Endometrial microvascular endothelial cells (primary cell): ENCODE data around the gene KIF24. TPM values are rescaled to one million over a fixed set of nuclear protein-coding genes. Genes with fewer than 3 reads are reported as not detected.
"Not testable (repeated sequence)": the region's sequence is repeated elsewhere in the genome, so short reads cannot be mapped to it uniquely, and the experiment has no call there.

ENCODE experiments used
- in situ Hi-C: cut with HindIII; loops from 2 replicates; pipeline ENCODE4 v1.10.0; 2017; ENCODE audit warnings: low sequenced_read_pairs, low pct_unique_long_range_greater_than_20kb; ENCODE audit errors: inconsistent ontology term
- total RNA-seq: library from RNA; depleted of rRNA; stranded (reverse); fragments of >200 nt; gene quantifications from one replicate; pipeline ENCODE4 v1.2.3, GENCODE V29; 2015; ENCODE audit errors: inconsistent ontology term

KIF24 gene
- 3.7 TPM for total RNA-seq

- in situ Hi-C loops = no loop called here
These were observed at the start of gene KIF24, which contains the start of gene NUDT2 for GRCh38 chr9:34328987-34329832. TSS of gene KIF24 (minus strand) at chr9:34329268. CDS start at chr9:34311346, 17,922 bp downstream. TSS of gene NUDT2 (plus strand) at chr9:34329569. CDS start at chr9:34339040, 9,471 bp downstream.

- in situ Hi-C loops = no loop called here
These were observed 49.5 kb upstream of the KIF24 start for GRCh38 chr9:34378376-34379060.

GRCh38 chr9:34377404-34377746, 48.3 kb upstream of the KIF24 start:
- in situ Hi-C loops = no loop called here

- in situ Hi-C loops = no loop called here
These were observed 47.7 kb upstream of the KIF24 start, which contains the start of gene MYORG for GRCh38 chr9:34376596-34377403. TSS of gene MYORG (minus strand) at chr9:34376898. CDS start at chr9:34372943, 3,955 bp downstream.

GRCh38 chr9:34375901-34376595, 47.0 kb upstream of the KIF24 start:
- in situ Hi-C loops = no loop called here

GRCh38 chr9:34374905-34375552, 46.0 kb upstream of the KIF24 start:
- in situ Hi-C loops = no loop called here

- in situ Hi-C loops = no loop called here
These were observed 45.3 kb upstream of the KIF24 start for GRCh38 chr9:34374339-34374738.

GRCh38 chr9:34373749-34374148, 44.7 kb upstream of the KIF24 start:
- in situ Hi-C loops = no loop called here

GRCh38 chr9:34372467-34373011, 43.5 kb upstream of the KIF24 start:
- in situ Hi-C loops = no loop called here

- in situ Hi-C loops = no loop called here
These were observed 42.9 kb upstream of the KIF24 start for GRCh38 chr9:34371886-34372466.

- in situ Hi-C loops = no loop called here
These were observed 42.2 kb upstream of the KIF24 start for GRCh38 chr9:34370970-34371880.

GRCh38 chr9:34370335-34370969, 41.4 kb upstream of the KIF24 start:
- in situ Hi-C loops = no loop called here

- in situ Hi-C loops = no loop called here
These were observed 40.6 kb upstream of the KIF24 start for GRCh38 chr9:34369636-34370035.

GRCh38 chr9:34368796-34369195, 39.7 kb upstream of the KIF24 start:
- in situ Hi-C loops = not testable (repeated sequence)

- in situ Hi-C loops = not testable (repeated sequence)
These were observed 38.8 kb upstream of the KIF24 start for GRCh38 chr9:34367751-34368410.

GRCh38 chr9:34366365-34366764, 37.3 kb upstream of the KIF24 start:
- in situ Hi-C loops = no loop called here
